PC-9 (cell line): ENCODE measurements around the gene MACROH2A1. TPM values are rescaled to one million over a fixed set of nuclear protein-coding genes. Genes with fewer than 3 reads are reported as not detected.
A peak's percentile ranks its signal among the peaks of the same experiment; 100 is the strongest.

Source experiments
- BruUV-seq: library from RNA; stranded (reverse); fragments of 400-500 nt; replicated peaks from 2 replicates; lab custom pipeline; 2021; lab: Mats Ljungman, UMichigan
- CTCF ChIA-PET: fragments of 300-600 bp; sonication (Branson Sonifier 250); formaldehyde crosslinking; loops from one replicate; lab custom pipeline; 2022; ENCODE audit warnings: antibody characterized with exemption; lab: Charles Lee
- POLR2A ChIA-PET: fragments of 300-600 bp; sonication (Branson Sonifier 250); formaldehyde crosslinking; loops from one replicate; lab custom pipeline; 2022; ENCODE audit warnings: antibody characterized with exemption; ENCODE audit not compliant: unreplicated experiment; lab: Charles Lee
- DNase-seq, 2 experiments: peaks; one replicate each; pipeline versions ENCODE4 v3.0.0 to v3.0.0-alpha.2; 2015 to 2022; ENCODE audit warnings: mixed read lengths in 1 of 2
- H2AFZ ChIP-seq: fragments of 200-600 bp; sonication (generic); 2 replicates; pipeline ENCODE4 v1.8.1; 2017; ENCODE audit warnings: antibody characterized with exemption
- H3F3A ChIP-seq: fragments of 200-600 bp; sonication (generic); 2 replicates; pipeline ENCODE4 v1.8.1; 2017; ENCODE audit warnings: antibody characterized with exemption, mild to moderate bottlenecking, low read depth; ENCODE audit not compliant: insufficient read depth
- H3K27ac ChIP-seq: fragments of 200-600 bp; sonication (generic); 2 replicates; pipeline ENCODE4 v1.6.1; 2016; ENCODE audit warnings: mixed run types
- H3K27me3 ChIP-seq: fragments of 200-600 bp; sonication (generic); 2 replicates; pipeline ENCODE4 v1.6.1; 2016; ENCODE audit warnings: low read depth, mixed run types; ENCODE audit not compliant: insufficient read depth
- H3K36me3 ChIP-seq: fragments of 200-600 bp; sonication (generic); 2 replicates; pipeline ENCODE4 v1.6.1; 2016; ENCODE audit warnings: low read depth, mixed run types
- H3K4me1 ChIP-seq: fragments of 200-600 bp; sonication (generic); replicated peaks from 2 replicates; pipeline ENCODE4 v1.6.1; 2016; ENCODE audit warnings: mixed run types; ENCODE audit not compliant: insufficient read depth
- H3K4me2 ChIP-seq: fragments of 200-600 bp; sonication (generic); 2 replicates; pipeline ENCODE4 v1.6.1; 2017; ENCODE audit warnings: mixed run types
- H3K4me3 ChIP-seq: fragments of 200-600 bp; sonication (generic); 2 replicates; pipeline ENCODE4 v1.6.1; 2016; ENCODE audit warnings: mixed run types
- H3K79me2 ChIP-seq: fragments of 200-600 bp; sonication (generic); 2 replicates; pipeline ENCODE4 v1.6.1; 2017; ENCODE audit warnings: low read depth, mixed run types
- H3K9me2 ChIP-seq: fragments of 200-600 bp; sonication (generic); 2 replicates; pipeline ENCODE4 v1.8.1; 2017; ENCODE audit warnings: mild to moderate bottlenecking; ENCODE audit not compliant: insufficient read depth
- H3K9me3 ChIP-seq: fragments of 200-600 bp; sonication (generic); 2 replicates; pipeline ENCODE4 v1.8.1; 2016; ENCODE audit warnings: low read depth; ENCODE audit not compliant: insufficient read depth
- H4K20me1 ChIP-seq: fragments of 200-600 bp; sonication (generic); 2 replicates; pipeline ENCODE4 v1.8.1; 2017; ENCODE audit not compliant: insufficient read depth
- CTCF ChIP-seq: fragments of 200-600 bp; sonication (generic); conservative IDR thresholded peaks from 2 replicates; pipeline ENCODE4 v1.6.1; 2017; ENCODE audit warnings: mixed run types, antibody characterized with exemption, mild to moderate bottlenecking, moderate library complexity
- EZH2 ChIP-seq: fragments of 200-600 bp; sonication (generic); IDR thresholded peaks from 2 replicates; pipeline ENCODE4 v1.8.0; 2017; ENCODE audit warnings: antibody characterized with exemption, low read depth
- intact Hi-C: fragments of 100-400 bp; cut with micrococcal nuclease; formaldehyde crosslinking; loops from one replicate; pipeline ENCODE4 v1.10.0; 2022; ENCODE audit not compliant: unreplicated experiment
- total RNA-seq: library from RNA; stranded (reverse); gene quantifications from 2 replicates; pipeline ENCODE4 v1.2.3, GENCODE V29; 2021

MACROH2A1 gene
- total RNA-seq, 1 experiment from 2014 or later, result 223 TPM

GRCh38 chr5:135327429-135328127 lies 71.5 kb downstream of the MACROH2A1 start:
- Histone ChIP-seq H2AFZ (no peak overlapping the region), H3K4me3 (no peak overlapping the region), H3K36me3 (peaks cover 9% of the 10 kb centered on the region; the same call in 1 of the 2 replicates), H3K27ac (no peak overlapping the region), H4K20me1 (peaks cover 6% of the 10 kb centered on the region; the same call in 1 of the 2 replicates), H3K4me2 (no peak overlapping the region), H3K4me1 (peaks cover 10% of the 10 kb centered on the region), H3K79me2 (no peaks in the 10 kb centered on the region), H3K9me3 (no peaks in the 10 kb centered on the region), H3K9me2 (no peaks in the 10 kb centered on the region), H3F3A (peaks cover 5% of the 10 kb centered on the region), H3K27me3 (no peaks in the 10 kb centered on the region)
- ChIA-PET CTCF (no interaction called here), POLR2A (no interaction called here)
- DNase-seq, result no peak
- BruUV-seq, result no TSS peak
- TF ChIP-seq CTCF (no peak), EZH2 (no peak)
- intact Hi-C loops, result no loop called here

GRCh38 chr5:135326296-135327254 lies 72.5 kb downstream of the MACROH2A1 start:
- BruUV-seq, result no TSS peak
- ChIA-PET POLR2A (no interaction called here), CTCF (no interaction called here)
- Histone ChIP-seq H3K27ac (no peak overlapping the region), H3K9me2 (no peaks in the 10 kb centered on the region), H3K9me3 (no peaks in the 10 kb centered on the region), H3K27me3 (no peaks in the 10 kb centered on the region), H3K4me3 (no peak overlapping the region), H3K79me2 (no peaks in the 10 kb centered on the region), H3K4me1 (peaks cover 10% of the 10 kb centered on the region), H3K4me2 (no peak overlapping the region), H3F3A (peaks cover 5% of the 10 kb centered on the region), H3K36me3 (peaks cover 5% of the 10 kb centered on the region; the same call in 1 of the 2 replicates), H4K20me1 (no peaks in the 10 kb centered on the region; the same call in 1 of the 2 replicates), H2AFZ (no peak overlapping the region)
- DNase-seq, result no peak
- no peak for TF ChIP-seq CTCF
- no peak for TF ChIP-seq EZH2
- intact Hi-C loops, result no loop called here

GRCh38 chr5:135324897-135325650 lies 74.0 kb downstream of the MACROH2A1 start:
- Histone ChIP-seq H4K20me1 (no peaks in the 10 kb centered on the region; the same call in 1 of the 2 replicates), H3K36me3 (no peaks in the 10 kb centered on the region), H3F3A (peaks cover 5% of the 10 kb centered on the region), H3K4me1 (peaks cover 10% of the 10 kb centered on the region), H3K4me2 (peak overlapping the region; percentile 19), H3K9me2 (no peaks in the 10 kb centered on the region), H3K27ac (no peak overlapping the region), H3K9me3 (no peaks in the 10 kb centered on the region), H2AFZ (no peak overlapping the region), H3K27me3 (no peaks in the 10 kb centered on the region), H3K79me2 (no peaks in the 10 kb centered on the region), H3K4me3 (no peak overlapping the region)
- POLR2A ChIA-PET, result no interaction called here
- no TSS peak for BruUV-seq
- intact Hi-C loops, result loop anchor here (1.0 kb wide), 1 partner anchor 119 kb away; no protein-coding TSS in a partner anchor
- DNase-seq, result peak; percentile 56 to 72
- no peak for TF ChIP-seq CTCF
- TF ChIP-seq EZH2, result no peak
- CTCF ChIA-PET, result interaction anchor here (0.6 kb wide), 1 partner anchor 124 kb away, joined by 3 read pairs; no protein-coding TSS in a partner anchor
